Parathyroid adenoma (tissue), 2 donors: ENCODE results near the gene TEAD1.

Experiments used
- H2AFZ ChIP-seq: fragments of 300-600 bp; sonication (generic); one replicate; pipeline ENCODE4 v1.7.0; 2017; ENCODE audit warnings: antibody characterized with exemption, mild to moderate bottlenecking
- H3K27ac ChIP-seq: fragments of 300-600 bp; sonication (generic); one replicate; pipeline ENCODE4 v1.7.0; 2017
- H3K27me3 ChIP-seq: fragments of 300-600 bp; sonication (generic); one replicate; pipeline ENCODE4 v1.7.0; 2017; ENCODE audit warnings: low read length; ENCODE audit not compliant: control insufficient read depth, insufficient read depth
- H3K36me3 ChIP-seq: fragments of 300-600 bp; sonication (generic); one replicate; pipeline ENCODE4 v1.7.0; 2017; ENCODE audit warnings: low read length; ENCODE audit not compliant: control insufficient read depth, insufficient read depth
- H3K4me1 ChIP-seq: fragments of 300-600 bp; sonication (generic); one replicate; pipeline ENCODE4 v1.7.0; 2017; ENCODE audit warnings: control low read depth
- H3K4me2 ChIP-seq: fragments of 300-600 bp; sonication (generic); one replicate; pipeline ENCODE4 v1.7.0; 2017; ENCODE audit warnings: low read length
- H3K4me3 ChIP-seq: fragments of 300-600 bp; sonication (generic); one replicate; pipeline ENCODE4 v1.7.0; 2017; ENCODE audit warnings: low read depth, low read length
- H3K79me2 ChIP-seq: fragments of 300-600 bp; sonication (generic); one replicate; pipeline ENCODE4 v1.7.0; 2017; ENCODE audit warnings: control low read depth
- H3K9ac ChIP-seq: fragments of 300-600 bp; sonication (generic); one replicate; pipeline ENCODE4 v1.7.0; 2017; ENCODE audit warnings: mild to moderate bottlenecking
- H3K9me3 ChIP-seq: fragments of 300-600 bp; sonication (generic); one replicate; pipeline ENCODE4 v1.7.0; 2017; ENCODE audit warnings: low read length; ENCODE audit not compliant: control insufficient read depth
- TF ChIP-seq, protein P1 (sequence below): fragments of 300-600 bp; sonication (generic); IDR thresholded peaks from one replicate; pipeline ENCODE4 v1.7.0; 2017; ENCODE audit warnings: antibody characterized with exemption, mild to moderate bottlenecking
- donor health status: primary hyperparathyroidism.

The TEAD1 gene

DNA sequence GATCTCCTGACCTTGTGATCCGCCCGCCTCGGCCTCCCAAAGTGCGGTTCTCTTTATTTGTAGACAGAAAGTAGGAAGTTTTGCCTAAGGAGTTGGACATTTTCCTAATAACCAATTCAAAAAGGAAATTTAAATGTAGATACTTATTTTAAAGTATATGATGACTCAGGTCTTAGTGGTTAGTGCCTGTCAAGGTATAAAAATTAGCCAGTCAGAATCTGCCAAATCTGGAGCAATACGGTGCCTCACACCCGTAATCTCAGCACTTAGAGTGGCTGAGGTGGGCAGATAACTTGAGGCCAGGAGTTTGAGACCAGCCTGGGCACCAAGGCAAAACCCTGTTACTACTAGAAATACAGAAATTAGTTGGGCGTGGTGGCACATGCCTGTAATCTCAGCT, 248.2 kb downstream of the TEAD1 start:
- Histone ChIP-seq H3K4me1 (no peaks in the 10 kb centered on the region), H3K4me3 (no peak overlapping the region), H3K4me2 (no peak overlapping the region), H3K9ac (no peak overlapping the region), H3K36me3 (no peaks in the 10 kb centered on the region), H3K27me3 (no peaks in the 10 kb centered on the region), H3K79me2 (no peaks in the 10 kb centered on the region), H3K9me3 (no peaks in the 10 kb centered on the region), H3K27ac (no peak overlapping the region), H2AFZ (no peak overlapping the region)
- TF ChIP-seq, protein P1, sequence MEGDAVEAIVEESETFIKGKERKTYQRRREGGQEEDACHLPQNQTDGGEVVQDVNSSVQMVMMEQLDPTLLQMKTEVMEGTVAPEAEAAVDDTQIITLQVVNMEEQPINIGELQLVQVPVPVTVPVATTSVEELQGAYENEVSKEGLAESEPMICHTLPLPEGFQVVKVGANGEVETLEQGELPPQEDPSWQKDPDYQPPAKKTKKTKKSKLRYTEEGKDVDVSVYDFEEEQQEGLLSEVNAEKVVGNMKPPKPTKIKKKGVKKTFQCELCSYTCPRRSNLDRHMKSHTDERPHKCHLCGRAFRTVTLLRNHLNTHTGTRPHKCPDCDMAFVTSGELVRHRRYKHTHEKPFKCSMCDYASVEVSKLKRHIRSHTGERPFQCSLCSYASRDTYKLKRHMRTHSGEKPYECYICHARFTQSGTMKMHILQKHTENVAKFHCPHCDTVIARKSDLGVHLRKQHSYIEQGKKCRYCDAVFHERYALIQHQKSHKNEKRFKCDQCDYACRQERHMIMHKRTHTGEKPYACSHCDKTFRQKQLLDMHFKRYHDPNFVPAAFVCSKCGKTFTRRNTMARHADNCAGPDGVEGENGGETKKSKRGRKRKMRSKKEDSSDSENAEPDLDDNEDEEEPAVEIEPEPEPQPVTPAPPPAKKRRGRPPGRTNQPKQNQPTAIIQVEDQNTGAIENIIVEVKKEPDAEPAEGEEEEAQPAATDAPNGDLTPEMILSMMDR: no peak

GRCh38 chr11:12922980-12923507, 248.8 kb downstream of the TEAD1 start:
- no peak overlapping the region for H3K4me2 ChIP-seq
- H3K4me1 ChIP-seq: no peaks in the 10 kb centered on the region
- no peaks in the 10 kb centered on the region for H3K27me3 ChIP-seq
- no peaks in the 10 kb centered on the region for H3K9me3 ChIP-seq
- H3K79me2 ChIP-seq: no peaks in the 10 kb centered on the region
- no peak overlapping the region for H2AFZ ChIP-seq
- H3K4me3 ChIP-seq: no peak overlapping the region
- TF ChIP-seq, protein P1: no peak
- no peak overlapping the region for H3K9ac ChIP-seq
- no peaks in the 10 kb centered on the region for H3K36me3 ChIP-seq
- no peak overlapping the region for H3K27ac ChIP-seq

DNA sequence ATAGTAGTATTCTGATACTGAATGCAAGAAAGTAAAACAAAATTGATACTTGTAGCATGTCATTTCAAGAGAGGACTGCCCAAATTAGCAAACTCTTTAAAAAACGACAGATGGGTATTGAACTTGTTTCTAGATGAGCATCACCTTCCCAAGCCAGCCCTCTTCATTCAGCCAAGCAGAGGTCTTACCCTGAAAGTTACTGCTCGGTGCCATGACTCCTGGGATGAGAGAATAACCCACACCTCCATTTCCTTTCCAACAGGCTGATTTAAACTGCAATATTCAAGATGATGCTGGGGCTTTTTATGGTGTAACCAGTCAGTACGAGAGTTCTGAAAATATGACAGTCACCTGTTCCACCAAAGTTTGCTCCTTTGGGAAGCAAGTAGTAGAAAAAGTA, 250.4 kb downstream of the TEAD1 start:
- Histone ChIP-seq H3K36me3 (no peaks in the 10 kb centered on the region), H3K27ac (no peak overlapping the region), H3K4me3 (no peak overlapping the region), H3K27me3 (no peaks in the 10 kb centered on the region), H3K9ac (no peak overlapping the region), H3K4me1 (no peaks in the 10 kb centered on the region), H3K9me3 (no peaks in the 10 kb centered on the region), H3K4me2 (no peak overlapping the region), H3K79me2 (no peaks in the 10 kb centered on the region), H2AFZ (no peak overlapping the region)
- TF ChIP-seq, protein P1: no peak

- H3K27me3 ChIP-seq: no peaks in the 10 kb centered on the region
- no peaks in the 10 kb centered on the region for H3K36me3 ChIP-seq
- TF ChIP-seq, protein P1: no peak
- no peak overlapping the region for H3K9ac ChIP-seq
- no peaks in the 10 kb centered on the region for H3K79me2 ChIP-seq
- no peak overlapping the region for H3K4me3 ChIP-seq
- H3K27ac ChIP-seq: no peak overlapping the region
- H3K4me1 ChIP-seq: no peaks in the 10 kb centered on the region
- H3K9me3 ChIP-seq: no peaks in the 10 kb centered on the region
- no peak overlapping the region for H2AFZ ChIP-seq
- H3K4me2 ChIP-seq: no peak overlapping the region
Observed at GRCh38 chr11:12925520-12925919, 251.3 kb downstream of the TEAD1 start.

DNA sequence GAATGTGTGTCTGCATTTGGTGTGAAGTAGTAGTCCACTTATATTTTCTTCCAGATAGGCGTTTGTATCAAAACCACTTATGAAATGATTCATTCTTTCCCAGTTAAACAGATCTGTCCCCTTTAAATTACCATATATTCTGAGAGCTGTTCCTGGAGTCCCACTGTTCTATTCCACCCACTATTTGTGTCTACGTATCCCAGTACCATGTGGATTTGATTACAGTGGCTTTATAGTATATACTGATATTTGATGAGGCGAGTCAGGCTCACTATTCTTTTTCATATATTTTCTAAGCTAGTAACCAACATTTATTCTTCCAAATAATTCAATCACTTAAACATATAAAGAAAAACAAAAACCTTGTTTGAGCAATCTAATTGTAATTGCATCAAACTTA, 253.0 kb downstream of the TEAD1 start:
- Histone ChIP-seq H3K27ac (no peak overlapping the region), H3K27me3 (no peaks in the 10 kb centered on the region), H3K79me2 (no peaks in the 10 kb centered on the region), H3K4me3 (no peak overlapping the region), H3K9ac (no peak overlapping the region), H2AFZ (no peak overlapping the region), H3K4me2 (no peak overlapping the region), H3K9me3 (no peaks in the 10 kb centered on the region), H3K36me3 (no peaks in the 10 kb centered on the region), H3K4me1 (no peaks in the 10 kb centered on the region)
- TF ChIP-seq, protein P1: no peak
